Left lobe of liver (tissue), 2 donors: Measurements from ENCODE around the gene THNSL1. TPM values are rescaled to one million over a fixed set of nuclear protein-coding genes. Genes with fewer than 3 reads are reported as not detected.
"Not testable (repeated sequence)": the region's sequence is repeated elsewhere in the genome, so short reads cannot be mapped to it uniquely, and the experiment has no call there.

ENCODE experiments used
- ATAC-seq: fragments of 200-7000 bp; cut with Tn5 transposase; one replicate; pipeline ENCODE4 v1.9.1; 2020; ENCODE audit warnings: mild to moderate bottlenecking, moderate library complexity
- DNase-seq: peaks from one replicate; pipeline ENCODE4 v3.0.0-alpha.2; 2020; ENCODE audit warnings: low spot score
- total RNA-seq: library from RNA; stranded (reverse); gene quantifications from one replicate; pipeline ENCODE4 v1.2.1, GENCODE V29; 2021
- donor health status: DM: no; HTN: no; CAD: no; lungs with moderate emphysema.
- donor health status: DM: no; HTN: yes; CAD: no.

Gene THNSL1
- total RNA-seq, 1 donor from 2014 or later = 9.2 TPM

GRCh38 chr10:24995072-24995471 lies 21.3 kb upstream of the THNSL1 start:
- no peak for DNase-seq
- ATAC-seq = no peak

- DNase-seq (no peak), ATAC-seq (no peak)
These were observed 18.4 kb upstream of the THNSL1 start for GRCh38 chr10:24998044-24998443.

- DNase-seq, ATAC-seq: not testable (repeated sequence)
These were observed 4.8 kb upstream of the THNSL1 start for GRCh38 chr10:25011591-25011990.

GRCh38 chr10:25014579-25014978 lies 1.8 kb upstream of the THNSL1 start:
- no peak for ATAC-seq
- no peak for DNase-seq

GRCh38 chr10:25015828-25016375 lies 510 bp upstream of the THNSL1 start, which contains the start of gene ENKUR:
Gene ENKUR, minus strand, starts transcription at chr10:25016158. Its CDS starts 222 bp downstream, at chr10:25015936.
- peak; percentile 50 for ATAC-seq
- peak; percentile 88 for DNase-seq

GRCh38 chr10:25017154-25017590 lies 760 bp downstream of the THNSL1 start:
- ATAC-seq (peak; percentile 3), DNase-seq (no peak)

GRCh38 chr10:25017661-25018060 lies 1.2 kb downstream of the THNSL1 start:
- ATAC-seq (no peak), DNase-seq (no peak)

- no peak for ATAC-seq
- no peak for DNase-seq
These were observed 2.3 kb downstream of the THNSL1 start for GRCh38 chr10:25018703-25019102.

GRCh38 chr10:25023278-25023677 lies 6.9 kb downstream of the THNSL1 start:
- no peak for ATAC-seq
- DNase-seq = no peak

GRCh38 chr10:25024528-25024927 lies 8.1 kb downstream of the THNSL1 start:
- ATAC-seq (no peak), DNase-seq (no peak)

- DNase-seq (no peak), ATAC-seq (peak; percentile 76)
These were observed 10.1 kb downstream of the THNSL1 start for GRCh38 chr10:25026463-25026862.

- ATAC-seq = no peak
- no peak for DNase-seq
These were observed 12.3 kb downstream of the THNSL1 start for GRCh38 chr10:25028711-25029110.

- DNase-seq = no peak
These were observed 13.1 kb downstream of the THNSL1 start for GRCh38 chr10:25029519-25029918.

GRCh38 chr10:25036381-25036780 lies 20.0 kb downstream of the THNSL1 start:
- ATAC-seq = peak; percentile 46

More at GRCh38 chr10:25029519-25029918, 13.1 kb downstream of the THNSL1 start:
- peak; percentile 57 for ATAC-seq

GRCh38 chr10:25038325-25038724 lies 21.9 kb downstream of the THNSL1 start:
- DNase-seq = no peak
- ATAC-seq = no peak

More at GRCh38 chr10:25036381-25036780, 20.0 kb downstream of the THNSL1 start:
- no peak for DNase-seq

- DNase-seq = no peak
- ATAC-seq = no peak
These were observed 23.1 kb downstream of the THNSL1 start for GRCh38 chr10:25039531-25039930.

- DNase-seq (no peak), ATAC-seq (peak; percentile 31)
These were observed 30.2 kb downstream of the THNSL1 start for GRCh38 chr10:25046641-25047040.

GRCh38 chr10:25047088-25047487 lies 30.7 kb downstream of the THNSL1 start:
- DNase-seq (no peak), ATAC-seq (peak; percentile 47)

GRCh38 chr10:25047591-25048301 lies 31.3 kb downstream of the THNSL1 start:
- DNase-seq (no peak), ATAC-seq (no peak)

- ATAC-seq = peak; percentile 90
- DNase-seq = no peak
These were observed 32.0 kb downstream of the THNSL1 start for GRCh38 chr10:25048450-25048849.

GRCh38 chr10:25049966-25050365 lies 33.6 kb downstream of the THNSL1 start:
- DNase-seq (no peak), ATAC-seq (no peak)

- DNase-seq (no peak), ATAC-seq (no peak)
These were observed 34.0 kb downstream of the THNSL1 start for GRCh38 chr10:25050402-25050801.
